NCI-H1105 treated with DMSO at 0.1 percent for 48 hours (cell line): ENCODE results near the gene ZC3HAV1.
"Not testable (repeated sequence)": the region's sequence is repeated elsewhere in the genome, so short reads cannot be mapped to it uniquely, and the experiment has no call there.

ENCODE experiments used
- DNase-seq: peaks from one replicate; lab custom pipeline; 2025; lab: John Stamatoyannopoulos, UW

Gene ZC3HAV1

GRCh38 chr7:139112316-139112715 lies 2.8 kb upstream of the ZC3HAV1 start:
- DNase-seq: no peak

- DNase-seq: no peak
Measured at GRCh38 chr7:139111811-139112301, 2.3 kb upstream of the ZC3HAV1 start.

- no peak for DNase-seq
Measured at GRCh38 chr7:139111147-139111546, 1.6 kb upstream of the ZC3HAV1 start.

- no peak for DNase-seq
Measured at GRCh38 chr7:139109983-139110411, 477 bp upstream of the ZC3HAV1 start.

- DNase-seq: peak; percentile 38
Measured at GRCh38 chr7:139108266-139109187, 993 bp downstream of the ZC3HAV1 start.

GRCh38 chr7:139106959-139107358 lies 2.6 kb downstream of the ZC3HAV1 start:
- no peak for DNase-seq

- not testable (repeated sequence) for DNase-seq
Measured at GRCh38 chr7:139106227-139106626, 3.3 kb downstream of the ZC3HAV1 start.

GRCh38 chr7:139105484-139105883 lies 4.0 kb downstream of the ZC3HAV1 start:
- no peak for DNase-seq

- DNase-seq: no peak
Measured at GRCh38 chr7:139104091-139104450, 5.4 kb downstream of the ZC3HAV1 start.

- DNase-seq: no peak
Measured at GRCh38 chr7:139103057-139103815, 6.3 kb downstream of the ZC3HAV1 start.

- DNase-seq: not testable (repeated sequence)
Measured at GRCh38 chr7:139101637-139102158, 7.8 kb downstream of the ZC3HAV1 start.

GRCh38 chr7:139099172-139099947 lies 10.2 kb downstream of the ZC3HAV1 start:
- no peak for DNase-seq

GRCh38 chr7:139095194-139095659 lies 14.3 kb downstream of the ZC3HAV1 start:
- no peak for DNase-seq

- DNase-seq: no peak
Measured at GRCh38 chr7:139094596-139094995, 14.9 kb downstream of the ZC3HAV1 start.

GRCh38 chr7:139094030-139094429 lies 15.5 kb downstream of the ZC3HAV1 start:
- DNase-seq: no peak

- not testable (repeated sequence) for DNase-seq
Measured at GRCh38 chr7:139093512-139093911, 16.0 kb downstream of the ZC3HAV1 start.

- no peak for DNase-seq
Measured at GRCh38 chr7:139092090-139092796, 17.3 kb downstream of the ZC3HAV1 start.

GRCh38 chr7:139091677-139091996 lies 17.9 kb downstream of the ZC3HAV1 start:
- no peak for DNase-seq

GRCh38 chr7:139089118-139089517 lies 20.4 kb downstream of the ZC3HAV1 start:
- DNase-seq: no peak

- DNase-seq: no peak
Measured at GRCh38 chr7:139088268-139088667, 21.3 kb downstream of the ZC3HAV1 start.

- no peak for DNase-seq
Measured at GRCh38 chr7:139087212-139087611, 22.3 kb downstream of the ZC3HAV1 start.
